AG04450 (cell line): Measurements from ENCODE around the gene SSB. TPM values are rescaled to one million over a fixed set of nuclear protein-coding genes. Genes with fewer than 3 reads are reported as not detected.

Experiments
- CTCF ChIA-PET: fragments of 300-600, 350-600 bp; formaldehyde crosslinking; extraction: SDS; loops from one replicate; lab custom pipeline; 2022; ENCODE audit warnings: antibody characterized with exemption, inconsistent platforms; lab: Charles Lee
- POLR2A ChIA-PET: fragments of 350-600 bp; formaldehyde crosslinking; extraction: SDS; loops from one replicate; lab custom pipeline; 2021; ENCODE audit warnings: antibody characterized with exemption, inconsistent platforms; lab: Yijun Ruan, JAX
- DNase-seq: peaks from one replicate; pipeline ENCODE4 v3.0.0-alpha.2; 2011; ENCODE audit warnings: low read depth, low spot score
- H3K27ac ChIP-seq: one replicate; pipeline ENCODE4 v1.5.1; 2012; ENCODE audit warnings: low read depth, low read length, control low read depth
- H3K27me3 ChIP-seq: one replicate; pipeline ENCODE4 v1.6.0; 2012; ENCODE audit warnings: low read length; ENCODE audit not compliant: control insufficient read depth, insufficient read depth
- H3K4me3 ChIP-seq: 2 replicates; pipeline ENCODE4 v1.5.1; 2011; ENCODE audit warnings: mild to moderate bottlenecking, low read depth, low read length, control low read depth
- H3K9me3 ChIP-seq: 2 replicates; pipeline ENCODE4 v1.5.1; 2012; ENCODE audit warnings: low read length; ENCODE audit not compliant: control insufficient read depth, insufficient read depth
- polyA plus RNA-seq: library from polyadenylated mRNA; depleted of rRNA; stranded (reverse); fragments of >200 nt; gene quantifications from 2 replicates; pipeline ENCODE4 v1.2.3, GENCODE V29; 2011
- TF ChIP-seq, protein P1 (sequence below): IDR thresholded peaks from 2 replicates; pipeline ENCODE4 v1.5.1; 2011; ENCODE audit warnings: low read depth, low read length, control low read depth, inconsistent platforms

Gene SSB
- polyA plus RNA-seq, 1 experiment, result 161 TPM

DNA sequence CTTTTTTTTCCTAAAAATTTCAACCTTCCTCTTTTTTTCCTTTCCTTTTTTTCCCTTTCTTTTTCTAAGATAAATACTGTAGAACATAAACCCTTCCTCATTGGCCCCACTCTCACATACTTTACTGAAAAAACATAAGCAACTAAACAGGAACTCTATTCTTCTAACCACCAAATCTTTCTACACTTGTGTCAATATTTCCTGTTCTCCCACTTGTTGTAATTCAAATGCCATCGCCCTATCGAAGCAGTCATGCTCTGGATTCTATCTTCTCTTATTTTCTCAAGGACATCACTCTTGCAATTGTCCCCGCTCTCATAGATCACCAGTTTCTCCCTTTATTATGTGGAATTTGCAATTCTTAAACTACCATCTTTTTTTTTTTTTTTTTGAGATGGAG is 20.2 kb upstream of the SSB start:
- POLR2A ChIA-PET, result no interaction called here
- Histone ChIP-seq H3K4me3 (no peak overlapping the region), H3K27ac (no peak overlapping the region), H3K9me3 (no peaks in the 10 kb centered on the region), H3K27me3 (no peaks in the 10 kb centered on the region)
- TF ChIP-seq, protein P1, sequence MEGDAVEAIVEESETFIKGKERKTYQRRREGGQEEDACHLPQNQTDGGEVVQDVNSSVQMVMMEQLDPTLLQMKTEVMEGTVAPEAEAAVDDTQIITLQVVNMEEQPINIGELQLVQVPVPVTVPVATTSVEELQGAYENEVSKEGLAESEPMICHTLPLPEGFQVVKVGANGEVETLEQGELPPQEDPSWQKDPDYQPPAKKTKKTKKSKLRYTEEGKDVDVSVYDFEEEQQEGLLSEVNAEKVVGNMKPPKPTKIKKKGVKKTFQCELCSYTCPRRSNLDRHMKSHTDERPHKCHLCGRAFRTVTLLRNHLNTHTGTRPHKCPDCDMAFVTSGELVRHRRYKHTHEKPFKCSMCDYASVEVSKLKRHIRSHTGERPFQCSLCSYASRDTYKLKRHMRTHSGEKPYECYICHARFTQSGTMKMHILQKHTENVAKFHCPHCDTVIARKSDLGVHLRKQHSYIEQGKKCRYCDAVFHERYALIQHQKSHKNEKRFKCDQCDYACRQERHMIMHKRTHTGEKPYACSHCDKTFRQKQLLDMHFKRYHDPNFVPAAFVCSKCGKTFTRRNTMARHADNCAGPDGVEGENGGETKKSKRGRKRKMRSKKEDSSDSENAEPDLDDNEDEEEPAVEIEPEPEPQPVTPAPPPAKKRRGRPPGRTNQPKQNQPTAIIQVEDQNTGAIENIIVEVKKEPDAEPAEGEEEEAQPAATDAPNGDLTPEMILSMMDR, result no peak
- no peak for DNase-seq
- CTCF ChIA-PET, result interaction anchor here (3.8 kb wide), 1 partner anchor 12 kb away, joined by 15 read pairs; no protein-coding TSS in a partner anchor

DNA sequence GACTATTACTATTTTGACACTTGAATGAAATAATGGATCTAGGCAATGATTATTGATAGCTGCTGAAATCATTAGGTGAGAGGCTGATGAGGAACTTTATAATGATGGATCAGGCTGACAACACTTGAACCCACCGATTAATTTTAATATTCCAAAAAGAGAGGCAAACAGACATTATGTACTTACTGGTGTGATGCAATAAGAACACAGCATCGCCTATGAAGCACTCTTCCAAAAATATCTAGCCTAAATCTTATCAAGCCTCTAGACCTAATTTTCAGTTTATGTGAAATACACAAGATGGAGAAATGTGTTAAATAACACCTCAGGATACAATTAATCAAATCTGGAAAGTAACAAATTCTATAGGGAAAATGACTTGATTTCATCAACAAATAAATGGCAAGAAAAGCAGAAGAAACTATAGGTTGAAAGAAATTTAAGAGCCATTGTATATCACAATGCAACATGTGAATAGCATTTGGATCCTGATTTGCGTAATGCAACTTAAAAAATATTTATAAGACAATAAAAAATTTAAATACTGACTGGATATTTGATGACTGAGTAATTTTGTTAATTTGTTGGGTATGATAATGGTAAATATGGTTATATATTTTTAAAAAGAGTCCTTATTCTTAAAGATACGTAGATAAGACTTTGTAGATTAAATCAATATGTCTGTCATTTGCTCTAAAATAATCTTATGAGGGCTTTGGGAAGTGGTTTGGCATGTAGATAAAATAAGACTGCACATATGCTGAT is 17.2 kb upstream of the SSB start:
- Histone ChIP-seq H3K9me3 (no peaks in the 10 kb centered on the region), H3K4me3 (no peak overlapping the region), H3K27me3 (no peaks in the 10 kb centered on the region), H3K27ac (no peak overlapping the region)
- ChIA-PET POLR2A (no interaction called here), CTCF (interaction anchor here (0.7 kb wide), 1 partner anchor 329 kb away, joined by 3 read pairs; no protein-coding TSS in a partner anchor)
- TF ChIP-seq, protein P1, result no peak
- DNase-seq, result no peak

DNA sequence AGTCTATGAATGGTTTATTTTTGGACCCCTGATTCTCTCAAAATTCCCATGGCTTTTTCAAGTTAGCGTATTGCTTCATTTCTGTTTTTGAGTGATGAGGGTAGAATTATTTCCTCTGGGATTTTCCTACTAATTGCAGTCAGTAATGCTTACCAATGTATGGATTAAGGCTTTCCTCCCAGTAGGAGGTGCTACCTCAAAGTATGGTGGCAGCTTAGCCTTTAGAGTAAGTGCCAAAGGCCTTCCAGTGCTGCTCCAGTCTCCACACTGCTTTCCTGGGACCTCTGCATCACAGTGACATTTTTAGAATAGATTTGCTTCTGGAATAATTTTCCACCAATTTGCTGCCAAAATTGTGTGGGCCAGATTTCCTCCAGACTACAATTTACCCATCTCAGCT is 16.2 kb upstream of the SSB start:
- Histone ChIP-seq H3K27me3 (no peaks in the 10 kb centered on the region), H3K9me3 (no peaks in the 10 kb centered on the region), H3K27ac (no peak overlapping the region), H3K4me3 (no peak overlapping the region)
- TF ChIP-seq, protein P1, result no peak
- POLR2A ChIA-PET, result interaction anchor here (0.5 kb wide), 1 partner anchor 302 kb away, joined by 6 read pairs; no protein-coding TSS in a partner anchor
- DNase-seq, result no peak
- CTCF ChIA-PET, result no interaction called here

DNA sequence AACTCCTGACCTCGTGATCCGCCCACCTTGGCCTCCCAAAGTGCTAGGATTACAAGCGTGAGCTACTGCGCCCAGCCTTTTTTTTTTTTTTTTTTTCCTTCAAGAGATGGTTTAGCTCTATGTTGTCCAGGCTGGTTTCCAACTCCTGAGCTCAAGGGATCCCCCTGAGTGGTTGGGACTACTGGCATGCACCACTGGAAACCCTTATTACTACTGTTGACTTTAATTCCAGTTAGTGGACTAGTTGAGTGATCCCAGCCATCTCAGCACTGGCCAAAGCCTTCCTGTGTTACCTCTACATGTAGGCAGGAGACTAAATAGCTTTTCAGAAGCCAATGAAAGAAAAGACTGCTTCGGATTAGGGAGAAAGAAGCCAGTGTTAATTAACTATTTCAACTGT is 8.1 kb upstream of the SSB start:
- POLR2A ChIA-PET, result no interaction called here
- CTCF ChIA-PET, result interaction anchor here (0.6 to 3.0 kb wide), 13 partner anchors 12 to 339 kb away, joined by 3 to 25 read pairs (median 5); partner anchors contain the start of genes FASTKD1 and KLHL23

DNA sequence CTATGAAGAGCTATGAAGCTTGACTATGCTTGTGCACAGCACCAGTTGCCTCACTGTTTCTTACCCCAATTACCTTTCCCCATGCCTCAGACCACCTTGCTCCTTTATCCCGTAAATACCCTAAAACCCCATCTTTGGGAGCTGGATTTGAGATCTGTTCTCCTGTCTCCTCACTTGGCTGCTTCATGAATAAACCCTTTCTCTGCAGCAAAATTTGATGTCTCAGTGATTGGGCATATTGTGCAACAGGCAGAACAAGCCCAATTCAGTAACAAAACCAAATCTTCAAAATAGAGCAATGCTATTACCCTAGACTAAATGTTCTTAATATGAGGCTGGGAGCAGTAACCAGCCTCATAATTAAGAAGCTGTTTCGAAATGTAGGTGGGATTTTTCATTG is 3.5 kb upstream of the SSB start:
- Histone ChIP-seq H3K4me3 (no peak overlapping the region), H3K9me3 (no peaks in the 10 kb centered on the region), H3K27me3 (no peaks in the 10 kb centered on the region), H3K27ac (no peak overlapping the region)
- no peak for DNase-seq
- CTCF ChIA-PET, result no interaction called here
- POLR2A ChIA-PET, result no interaction called here
- TF ChIP-seq, protein P1, result no peak

More for the DNA sequence above, 8.1 kb upstream of the SSB start:
- H3K4me3 ChIP-seq, result no peak overlapping the region
- DNase-seq, result no peak
- H3K9me3 ChIP-seq, result no peaks in the 10 kb centered on the region
- TF ChIP-seq, protein P1, result no peak
- no peak overlapping the region for H3K27ac ChIP-seq
- H3K27me3 ChIP-seq, result peaks cover 3% of the 10 kb centered on the region
